ENCODE measurements around the gene GALNT18.

- no peak for TF ChIP-seq REST (IDR thresholded peaks at IDR 0.05; ENCODE audit: unreplicated experiment)
- TF ChIP-seq EZH2 (IDR thresholded peaks at IDR 0.05; ENCODE audit: low read depth, unreplicated experiment), result no peak
- TF ChIP-seq CTCF (conservative IDR thresholded peaks at IDR 0.05; ENCODE audit: low read depth in 2 of 2), result no peak
- no peak for TF ChIP-seq NANOG (IDR thresholded peaks at IDR 0.05; ENCODE audit: borderline replicate concordance)
- TF ChIP-seq POLR2AphosphoS5 (IDR thresholded peaks at IDR 0.05; ENCODE audit: low read depth), result no peak
- TF ChIP-seq EZH2phosphoT487 (IDR thresholded peaks at IDR 0.05; ENCODE audit: unreplicated experiment), result no peak
- TF ChIP-seq STAT1 (IDR thresholded peaks at IDR 0.05; ENCODE audit: unreplicated experiment), result no peak
- TF ChIP-seq CREB1 (CRISPR knock-in tag; IDR thresholded peaks at IDR 0.05; ENCODE audit: low read depth), result no peak
- no peak for TF ChIP-seq ZNF114 (CRISPR knock-in tag; IDR thresholded peaks at IDR 0.05)
- no peak for TF ChIP-seq ETS1 (IDR thresholded peaks at IDR 0.05)
- no peak for TF ChIP-seq ZNF331 (CRISPR knock-in tag; IDR thresholded peaks at IDR 0.05; ENCODE audit: low read depth)
- TF ChIP-seq JUNB (IDR thresholded peaks at IDR 0.05; ENCODE audit: unreplicated experiment), result no peak
These were observed 63.4 kb downstream of the GALNT18 start for GRCh38 chr11:11558396-11558795.
